Measurements from ENCODE around the gene MYBPC1.

Gene MYBPC1

GRCh38 chr12:101599311-101599710 lies 4.5 kb downstream of the MYBPC1 start:
- no peak for DNase-seq (ENCODE audit: low read depth in 2 of 2)

GRCh38 chr12:101599771-101600484 lies 5.2 kb downstream of the MYBPC1 start:
- DNase-seq (ENCODE audit: low read depth in 2 of 2) = no peak

- DNase-seq (ENCODE audit: low read depth in 2 of 2) = no peak
Measured at GRCh38 chr12:101604132-101604531, 9.4 kb downstream of the MYBPC1 start.

- DNase-seq (ENCODE audit: low read depth in 2 of 2) = no peak
Measured at GRCh38 chr12:101607894-101608293, 13.1 kb downstream of the MYBPC1 start.

GRCh38 chr12:101608301-101609133 lies 13.7 kb downstream of the MYBPC1 start:
- DNase-seq (ENCODE audit: low read depth in 2 of 2) = no peak

- DNase-seq (ENCODE audit: low read depth in 2 of 2) = no peak
Measured at GRCh38 chr12:101609198-101609597, 14.4 kb downstream of the MYBPC1 start.

- DNase-seq (ENCODE audit: low read depth in 2 of 2) = no peak
Measured at GRCh38 chr12:101612160-101612916, 17.6 kb downstream of the MYBPC1 start.

GRCh38 chr12:101616027-101616494 lies 21.3 kb downstream of the MYBPC1 start:
- DNase-seq (ENCODE audit: low read depth in 2 of 2) = no peak

GRCh38 chr12:101619026-101619786 lies 24.4 kb downstream of the MYBPC1 start:
- DNase-seq (ENCODE audit: low read depth in 2 of 2) = no peak

GRCh38 chr12:101619858-101620761 lies 25.3 kb downstream of the MYBPC1 start:
- no peak for DNase-seq (ENCODE audit: low read depth in 2 of 2)

- DNase-seq (ENCODE audit: low read depth in 2 of 2) = no peak
Measured at GRCh38 chr12:101620762-101621133, 26.0 kb downstream of the MYBPC1 start.

- no peak for DNase-seq (ENCODE audit: low read depth in 2 of 2)
Measured at GRCh38 chr12:101628676-101629075, 33.9 kb downstream of the MYBPC1 start.

GRCh38 chr12:101634724-101635123 lies 40.0 kb downstream of the MYBPC1 start:
- DNase-seq (ENCODE audit: low read depth in 2 of 2) = no peak

GRCh38 chr12:101637936-101638335 lies 43.2 kb downstream of the MYBPC1 start:
- DNase-seq (ENCODE audit: low read depth in 2 of 2) = no peak

GRCh38 chr12:101642115-101643067 lies 47.6 kb downstream of the MYBPC1 start:
- peak; percentile 0 to 1 for DNase-seq (ENCODE audit: low read depth in 2 of 2)

- no peak for DNase-seq (ENCODE audit: low read depth in 2 of 2)
Measured at GRCh38 chr12:101647711-101648110, 52.9 kb downstream of the MYBPC1 start.

GRCh38 chr12:101648195-101648594 lies 53.4 kb downstream of the MYBPC1 start:
- no peak for DNase-seq (ENCODE audit: low read depth in 2 of 2)

GRCh38 chr12:101650346-101651117 lies 55.8 kb downstream of the MYBPC1 start:
- no peak for DNase-seq (ENCODE audit: low read depth in 2 of 2)

- no peak for DNase-seq (ENCODE audit: low read depth in 2 of 2)
Measured at GRCh38 chr12:101653030-101653429, 58.3 kb downstream of the MYBPC1 start.
